HEK293 (cell line): ENCODE data around the gene MSH5.

Experiments
- CTCF ChIA-PET: fragments of 350-600 bp; formaldehyde crosslinking; extraction: SDS; loops from one replicate; lab custom pipeline; 2021; ENCODE audit warnings: antibody characterized with exemption; lab: Yijun Ruan, JAX
- POLR2A ChIA-PET: fragments of 300-600 bp; formaldehyde crosslinking; extraction: SDS; loops from one replicate; lab custom pipeline; 2020; ENCODE audit warnings: antibody characterized with exemption, inconsistent platforms; lab: Yijun Ruan, JAX
- H3K27ac ChIP-seq: fragments of 200-500 bp; sonication (Bioruptor generic); 2 replicates; pipeline ENCODE4 v1.5.1; 2014; ENCODE audit warnings: low read depth, low read length, control low read depth, inconsistent platforms; ENCODE audit errors: extremely low read depth
- H3K36me3 ChIP-seq, 2 experiments: fragments of 200-500 bp in 1 of 2; sonication (Bioruptor generic) in 1 of 2; 1 replicate in 1 of 2; 2 replicates in 1 of 2; pipeline ENCODE4 v1.5.1; 2014 to 2017; ENCODE audit warnings: inconsistent platforms in 2 of 2, low read length in 2 of 2; ENCODE audit not compliant: control insufficient read depth in 2 of 2, insufficient read depth in 1 of 2
- H3K4me1 ChIP-seq: fragments of 200-500 bp; sonication (Bioruptor generic); 2 replicates; pipeline ENCODE4 v1.5.1; 2014; ENCODE audit warnings: mild to moderate bottlenecking, low read length, inconsistent platforms; ENCODE audit not compliant: control insufficient read depth, insufficient read depth
- H3K4me3 ChIP-seq: 2 replicates; pipeline ENCODE4 v1.5.1; 2011; ENCODE audit warnings: low read depth, mild to moderate bottlenecking, control low read depth, low read length, moderate library complexity
- H3K9me3 ChIP-seq: fragments of 200-500 bp; sonication (Bioruptor generic); 2 replicates; pipeline ENCODE4 v1.5.1; 2014; ENCODE audit warnings: low read depth, low read length, inconsistent platforms; ENCODE audit not compliant: control insufficient read depth, insufficient read depth
- IKZF3 ChIP-seq: fragments of 450-650 bp; IDR thresholded peaks from 2 replicates; pipeline ENCODE4 v1.5.0; 2018; ENCODE audit warnings: missing biosample characterization, mild to moderate bottlenecking, missing genetic modification characterization, moderate library complexity
- KLF1 ChIP-seq: fragments of 450-650 bp; formaldehyde crosslinking; IDR thresholded peaks from 2 replicates; pipeline ENCODE4 v1.5.1; 2016; ENCODE audit warnings: missing biosample characterization, missing genetic modification characterization
- KLF10 ChIP-seq: fragments of 450-650 bp; IDR thresholded peaks from 2 replicates; pipeline ENCODE4 v1.5.1; 2018; ENCODE audit warnings: missing biosample characterization, mild to moderate bottlenecking, missing genetic modification characterization
- SP3 ChIP-seq: fragments of 450-650 bp; formaldehyde crosslinking; IDR thresholded peaks from 2 replicates; pipeline ENCODE4 v1.5.1; 2016; ENCODE audit warnings: missing biosample characterization, missing genetic modification characterization
- WT1 ChIP-seq: fragments of 450-650 bp; formaldehyde crosslinking; IDR thresholded peaks from 2 replicates; pipeline ENCODE4 v1.5.1; 2016; ENCODE audit warnings: missing biosample characterization, missing genetic modification characterization
- ZBTB20 ChIP-seq: fragments of 450-650 bp; formaldehyde crosslinking; IDR thresholded peaks from 2 replicates; pipeline ENCODE4 v1.5.1; 2016; ENCODE audit warnings: missing biosample characterization, missing genetic modification characterization
- ZBTB48 ChIP-seq: fragments of 450-650 bp; formaldehyde crosslinking; IDR thresholded peaks from 2 replicates; pipeline ENCODE4 v1.5.1; 2016; ENCODE audit warnings: missing biosample characterization, missing genetic modification characterization
- ZBTB7A ChIP-seq: fragments of 450-650 bp; formaldehyde crosslinking; IDR thresholded peaks from 2 replicates; pipeline ENCODE4 v1.5.1; 2016; ENCODE audit warnings: low read depth, missing biosample characterization, missing genetic modification characterization
- ZNF211 ChIP-seq: fragments of 450-650 bp; formaldehyde crosslinking; IDR thresholded peaks from 2 replicates; pipeline ENCODE4 v1.5.1; 2016; ENCODE audit warnings: low read depth, missing biosample characterization, missing genetic modification characterization
- ZNF24 ChIP-seq: fragments of 450-650 bp; formaldehyde crosslinking; IDR thresholded peaks from 2 replicates; pipeline ENCODE4 v1.5.1; 2016; ENCODE audit warnings: missing biosample characterization, missing genetic modification characterization
- ZNF248 ChIP-seq: fragments of 450-650 bp; formaldehyde crosslinking; IDR thresholded peaks from 2 replicates; pipeline ENCODE4 v1.5.1; 2017; ENCODE audit warnings: missing biosample characterization, missing genetic modification characterization
- ZNF362 ChIP-seq: fragments of 450-650 bp; formaldehyde crosslinking; IDR thresholded peaks from 2 replicates; pipeline ENCODE4 v1.5.1; 2016; ENCODE audit warnings: missing biosample characterization, missing genetic modification characterization
- ZNF391 ChIP-seq: fragments of 450-650 bp; formaldehyde crosslinking; IDR thresholded peaks from 2 replicates; pipeline ENCODE4 v1.5.1; 2016; ENCODE audit warnings: low read depth, missing biosample characterization, missing genetic modification characterization, borderline replicate concordance
- ZNF426 ChIP-seq: fragments of 450-650 bp; formaldehyde crosslinking; IDR thresholded peaks from 2 replicates; pipeline ENCODE4 v1.5.1; 2017; ENCODE audit warnings: missing biosample characterization, missing genetic modification characterization, mild to moderate bottlenecking, inconsistent platforms, moderate library complexity
- ZNF548 ChIP-seq: fragments of 450-650 bp; formaldehyde crosslinking; IDR thresholded peaks from 2 replicates; pipeline ENCODE4 v1.5.1; 2016; ENCODE audit warnings: missing biosample characterization, missing genetic modification characterization
- ZNF629 ChIP-seq: fragments of 450-650 bp; formaldehyde crosslinking; IDR thresholded peaks from 2 replicates; pipeline ENCODE4 v1.5.1; 2017; ENCODE audit warnings: missing biosample characterization, missing genetic modification characterization
- ZNF768 ChIP-seq: fragments of 450-650 bp; formaldehyde crosslinking; IDR thresholded peaks from 2 replicates; pipeline ENCODE4 v1.5.1; 2018; ENCODE audit warnings: missing biosample characterization, mild to moderate bottlenecking, missing genetic modification characterization
- TF ChIP-seq, protein P1 (sequence below): fragments of 450-650 bp; formaldehyde crosslinking; IDR thresholded peaks from 2 replicates; pipeline ENCODE4 v1.5.1; 2017; ENCODE audit warnings: missing biosample characterization, missing genetic modification characterization
- TF ChIP-seq, protein P2 (sequence below): fragments of 450-650 bp; formaldehyde crosslinking; IDR thresholded peaks from 2 replicates; pipeline ENCODE4 v1.5.1; 2016; ENCODE audit warnings: missing biosample characterization, missing genetic modification characterization, borderline replicate concordance
- TF ChIP-seq, protein P3 (sequence below): fragments of 450-650 bp; formaldehyde crosslinking; IDR thresholded peaks from 2 replicates; pipeline ENCODE4; 2016; ENCODE audit warnings: missing biosample characterization, missing genetic modification characterization
- TF ChIP-seq, protein P4 (sequence below): fragments of 450-650 bp; formaldehyde crosslinking; IDR thresholded peaks from 2 replicates; pipeline ENCODE4 v1.5.1; 2016; ENCODE audit warnings: missing biosample characterization, missing genetic modification characterization
- TF ChIP-seq, protein P5 (sequence below): fragments of 450-650 bp; formaldehyde crosslinking; IDR thresholded peaks from 2 replicates; pipeline ENCODE4 v1.5.1; 2017; ENCODE audit warnings: missing biosample characterization, missing genetic modification characterization

MSH5 gene

DNA sequence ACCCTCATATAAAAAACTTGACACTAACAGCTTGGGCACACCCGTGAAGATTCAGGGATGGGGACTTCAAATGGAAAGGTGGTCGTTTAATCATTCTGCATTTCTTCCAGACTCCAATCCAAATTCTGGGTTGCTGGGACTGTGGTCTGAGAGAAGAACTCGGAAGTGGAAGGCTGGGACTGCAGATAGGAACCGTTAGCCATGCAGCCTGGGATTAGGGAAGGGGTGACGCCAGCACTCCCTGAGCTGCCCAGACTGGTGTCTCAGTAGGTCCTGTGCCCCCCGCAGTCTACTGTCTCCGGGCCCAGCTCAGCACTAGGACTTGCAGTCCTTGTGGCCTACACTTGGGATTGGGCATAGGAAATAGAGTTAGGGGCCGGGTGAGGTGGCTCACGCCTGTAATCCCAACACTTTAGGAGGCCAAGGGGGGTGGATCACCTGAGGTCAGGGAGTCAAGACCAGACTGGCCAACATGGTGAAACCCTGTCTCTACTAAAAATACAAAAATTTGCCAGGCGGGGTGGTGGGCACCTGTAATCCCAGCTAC is 3.0 kb upstream of the MSH5 start:
- ChIA-PET POLR2A (interaction anchor here (0.5 to 6.8 kb wide), 19 partner anchors 8 to 234 kb away, joined by 3 to 102 read pairs (median 6); partner anchors contain the start of genes ABHD16A, BAG6, DDAH2 and HSPA1A), CTCF (interaction anchor here (0.6 to 2.7 kb wide), 9 partner anchors 9 to 126 kb away, joined by 3 to 24 read pairs (median 5); partner anchors contain the start of genes HSPA1A, HSPA1B and HSPA1L)
- TF ChIP-seq ZBTB7A (0 out of 2 replicates have a peak, but pooled peaks have one; percentile 11), ZBTB48 (tag by site-specific recombination) (peak; percentile 64), ZNF248 (tag by site-specific recombination) (no peak), WT1 (tag by site-specific recombination) (0 out of 2 replicates have a peak, but pooled peaks have one; percentile 6), ZNF548 (0 out of 2 replicates have a peak, but pooled peaks have one; percentile 10)
- TF ChIP-seq, protein P1, sequence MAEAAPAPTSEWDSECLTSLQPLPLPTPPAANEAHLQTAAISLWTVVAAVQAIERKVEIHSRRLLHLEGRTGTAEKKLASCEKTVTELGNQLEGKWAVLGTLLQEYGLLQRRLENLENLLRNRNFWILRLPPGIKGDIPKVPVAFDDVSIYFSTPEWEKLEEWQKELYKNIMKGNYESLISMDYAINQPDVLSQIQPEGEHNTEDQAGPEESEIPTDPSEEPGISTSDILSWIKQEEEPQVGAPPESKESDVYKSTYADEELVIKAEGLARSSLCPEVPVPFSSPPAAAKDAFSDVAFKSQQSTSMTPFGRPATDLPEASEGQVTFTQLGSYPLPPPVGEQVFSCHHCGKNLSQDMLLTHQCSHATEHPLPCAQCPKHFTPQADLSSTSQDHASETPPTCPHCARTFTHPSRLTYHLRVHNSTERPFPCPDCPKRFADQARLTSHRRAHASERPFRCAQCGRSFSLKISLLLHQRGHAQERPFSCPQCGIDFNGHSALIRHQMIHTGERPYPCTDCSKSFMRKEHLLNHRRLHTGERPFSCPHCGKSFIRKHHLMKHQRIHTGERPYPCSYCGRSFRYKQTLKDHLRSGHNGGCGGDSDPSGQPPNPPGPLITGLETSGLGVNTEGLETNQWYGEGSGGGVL, result no peak
- TF ChIP-seq, protein P2, sequence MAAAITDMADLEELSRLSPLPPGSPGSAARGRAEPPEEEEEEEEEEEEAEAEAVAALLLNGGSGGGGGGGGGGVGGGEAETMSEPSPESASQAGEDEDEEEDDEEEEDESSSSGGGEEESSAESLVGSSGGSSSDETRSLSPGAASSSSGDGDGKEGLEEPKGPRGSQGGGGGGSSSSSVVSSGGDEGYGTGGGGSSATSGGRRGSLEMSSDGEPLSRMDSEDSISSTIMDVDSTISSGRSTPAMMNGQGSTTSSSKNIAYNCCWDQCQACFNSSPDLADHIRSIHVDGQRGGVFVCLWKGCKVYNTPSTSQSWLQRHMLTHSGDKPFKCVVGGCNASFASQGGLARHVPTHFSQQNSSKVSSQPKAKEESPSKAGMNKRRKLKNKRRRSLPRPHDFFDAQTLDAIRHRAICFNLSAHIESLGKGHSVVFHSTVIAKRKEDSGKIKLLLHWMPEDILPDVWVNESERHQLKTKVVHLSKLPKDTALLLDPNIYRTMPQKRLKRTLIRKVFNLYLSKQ (tag by site-specific recombination), result no peak
- Histone ChIP-seq H3K36me3 (peaks cover 10 to 36% of the 10 kb centered on the region in 2 experiments; a peak in 2 of 3 replicates), H3K4me1 (peaks cover 35% of the 10 kb centered on the region), H3K9me3 (no peaks in the 10 kb centered on the region), H3K4me3 (peak overlapping the region; percentile 64), H3K27ac (peak overlapping the region; percentile 52; the same call in 1 of the 2 replicates)

DNA sequence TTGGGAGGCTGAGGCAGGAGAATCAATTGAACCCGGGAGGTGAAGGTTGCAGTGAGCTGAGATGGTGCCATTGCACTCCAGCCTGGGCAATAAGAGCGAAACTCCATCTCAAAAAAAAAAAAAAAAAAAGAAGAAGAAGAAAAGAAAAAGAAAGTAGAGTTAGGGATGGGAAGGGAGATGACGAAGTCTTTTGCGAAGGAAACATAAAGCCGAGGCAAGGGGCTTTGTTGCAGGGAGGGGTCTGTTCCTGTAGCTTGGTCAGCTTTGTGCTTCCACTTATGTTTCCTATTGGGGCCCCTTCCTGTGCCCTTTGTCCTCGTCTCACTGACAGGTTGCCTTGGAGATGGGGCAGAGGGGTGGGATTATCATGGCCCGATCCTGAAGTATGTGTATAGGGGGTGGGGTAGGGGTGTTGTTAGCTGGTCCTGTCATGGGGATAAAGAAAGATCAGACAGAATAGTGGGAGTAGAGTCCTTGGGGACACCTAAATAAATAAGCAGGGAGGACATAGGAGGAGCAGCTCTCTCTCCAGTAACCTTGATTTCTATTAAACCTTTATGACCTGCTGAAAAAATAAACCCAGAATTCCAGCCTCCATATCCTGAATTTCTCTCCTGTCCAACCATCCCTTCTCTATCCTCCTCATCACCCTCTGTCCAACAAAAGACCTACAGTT is 2.4 kb upstream of the MSH5 start:
- CTCF ChIA-PET, result interaction anchor here (0.6 to 4.7 kb wide), 12 partner anchors 32 to 229 kb away, joined by 3 to 39 read pairs (median 4); partner anchors contain the start of genes GPANK1, LY6G5C, VARS1 and VWA7
- H3K4me1 ChIP-seq, result peaks cover 35% of the 10 kb centered on the region
- TF ChIP-seq ZNF629 (tag by site-specific recombination), result no peak
- 0 out of 2 replicates have a peak, but pooled peaks have one; percentile 43 for TF ChIP-seq ZNF362 (tag by site-specific recombination)
- TF ChIP-seq KLF1, result peak; percentile 100
- 0 out of 2 replicates have a peak, but pooled peaks have one; percentile 39 for TF ChIP-seq ZBTB7A
- TF ChIP-seq ZNF768, result no peak
- TF ChIP-seq, protein P3, sequence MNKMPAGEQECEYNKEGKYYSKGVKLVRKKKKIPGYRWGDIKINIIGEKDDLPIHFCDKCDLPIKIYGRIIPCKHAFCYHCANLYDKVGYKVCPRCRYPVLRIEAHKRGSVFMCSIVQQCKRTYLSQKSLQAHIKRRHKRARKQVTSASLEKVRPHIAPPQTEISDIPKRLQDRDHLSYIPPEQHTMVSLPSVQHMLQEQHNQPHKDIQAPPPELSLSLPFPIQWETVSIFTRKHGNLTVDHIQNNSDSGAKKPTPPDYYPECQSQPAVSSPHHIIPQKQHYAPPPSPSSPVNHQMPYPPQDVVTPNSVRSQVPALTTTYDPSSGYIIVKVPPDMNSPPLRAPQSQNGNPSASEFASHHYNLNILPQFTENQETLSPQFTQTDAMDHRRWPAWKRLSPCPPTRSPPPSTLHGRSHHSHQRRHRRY (tag by site-specific recombination), result 0 out of 2 replicates have a peak, but pooled peaks have one; percentile 22
- TF ChIP-seq WT1 (tag by site-specific recombination), result peak; percentile 94
- 0 out of 2 replicates have a peak, but pooled peaks have one; percentile 6 for TF ChIP-seq SP3
- TF ChIP-seq, protein P4, sequence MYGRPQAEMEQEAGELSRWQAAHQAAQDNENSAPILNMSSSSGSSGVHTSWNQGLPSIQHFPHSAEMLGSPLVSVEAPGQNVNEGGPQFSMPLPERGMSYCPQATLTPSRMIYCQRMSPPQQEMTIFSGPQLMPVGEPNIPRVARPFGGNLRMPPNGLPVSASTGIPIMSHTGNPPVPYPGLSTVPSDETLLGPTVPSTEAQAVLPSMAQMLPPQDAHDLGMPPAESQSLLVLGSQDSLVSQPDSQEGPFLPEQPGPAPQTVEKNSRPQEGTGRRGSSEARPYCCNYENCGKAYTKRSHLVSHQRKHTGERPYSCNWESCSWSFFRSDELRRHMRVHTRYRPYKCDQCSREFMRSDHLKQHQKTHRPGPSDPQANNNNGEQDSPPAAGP, result 0 out of 2 replicates have a peak, but pooled peaks have one; percentile 53
- peak; percentile 21; the same call in 1 of the 2 replicates for TF ChIP-seq ZBTB20 (tag by site-specific recombination)
- TF ChIP-seq KLF10 (tag by site-specific recombination), result 0 out of 2 replicates have a peak, but pooled peaks have one; percentile 13
- no peak for TF ChIP-seq ZNF548
- 0 out of 2 replicates have a peak, but pooled peaks have one; percentile 31 for TF ChIP-seq ZNF391 (tag by site-specific recombination)
- TF ChIP-seq IKZF3 (tag by site-specific recombination), result no peak
- no peak for TF ChIP-seq ZNF211 (tag by site-specific recombination)
- TF ChIP-seq ZNF24 (tag by site-specific recombination), result 0 out of 2 replicates have a peak, but pooled peaks have one; percentile 11
- TF ChIP-seq, protein P5, sequence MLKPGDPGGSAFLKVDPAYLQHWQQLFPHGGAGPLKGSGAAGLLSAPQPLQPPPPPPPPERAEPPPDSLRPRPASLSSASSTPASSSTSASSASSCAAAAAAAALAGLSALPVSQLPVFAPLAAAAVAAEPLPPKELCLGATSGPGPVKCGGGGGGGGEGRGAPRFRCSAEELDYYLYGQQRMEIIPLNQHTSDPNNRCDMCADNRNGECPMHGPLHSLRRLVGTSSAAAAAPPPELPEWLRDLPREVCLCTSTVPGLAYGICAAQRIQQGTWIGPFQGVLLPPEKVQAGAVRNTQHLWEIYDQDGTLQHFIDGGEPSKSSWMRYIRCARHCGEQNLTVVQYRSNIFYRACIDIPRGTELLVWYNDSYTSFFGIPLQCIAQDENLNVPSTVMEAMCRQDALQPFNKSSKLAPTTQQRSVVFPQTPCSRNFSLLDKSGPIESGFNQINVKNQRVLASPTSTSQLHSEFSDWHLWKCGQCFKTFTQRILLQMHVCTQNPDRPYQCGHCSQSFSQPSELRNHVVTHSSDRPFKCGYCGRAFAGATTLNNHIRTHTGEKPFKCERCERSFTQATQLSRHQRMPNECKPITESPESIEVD (tag by site-specific recombination), result no peak
- no peak for TF ChIP-seq ZNF426 (tag by site-specific recombination)

More for the DNA sequence above, 2.4 kb upstream of the MSH5 start:
- Histone ChIP-seq H3K27ac (peak overlapping the region; percentile 63), H3K36me3 (peaks cover 14 to 36% of the 10 kb centered on the region in 2 experiments; a peak in 2 of 3 replicates), H3K4me3 (no peak overlapping the region), H3K9me3 (no peaks in the 10 kb centered on the region)
- POLR2A ChIA-PET, result interaction anchor here (0.7 to 6.8 kb wide), 13 partner anchors 8 to 107 kb away, joined by 3 to 102 read pairs (median 8); partner anchors contain the start of genes ABHD16A, DDAH2, HSPA1A and HSPA1B
